Measurements from ENCODE around the gene PCNX1.

- TF ChIP-seq CTCF (IDR thresholded peaks at IDR 0.05 in 4 of 5, conservative IDR thresholded peaks at IDR 0.05 in 1 of 5) (no peak), POLR2A (IDR thresholded peaks at IDR 0.05) (no peak)
Observed at GRCh38 chr14:70947739-70948138, 40.5 kb downstream of the PCNX1 start.

Measured in gastrocnemius medialis (tissue), 4 donors.